ENCODE data around the gene OLFML2A. TPM values are rescaled to one million over a fixed set of nuclear protein-coding genes. Genes with fewer than 3 reads are reported as not detected.

The OLFML2A gene
- total and polyA plus RNA-seq, 2 of the 13 experiments (the other 11 are each of a cell fraction or from before 2014, with no cell fraction given) = 0.01 to 0.02 TPM

DNA sequence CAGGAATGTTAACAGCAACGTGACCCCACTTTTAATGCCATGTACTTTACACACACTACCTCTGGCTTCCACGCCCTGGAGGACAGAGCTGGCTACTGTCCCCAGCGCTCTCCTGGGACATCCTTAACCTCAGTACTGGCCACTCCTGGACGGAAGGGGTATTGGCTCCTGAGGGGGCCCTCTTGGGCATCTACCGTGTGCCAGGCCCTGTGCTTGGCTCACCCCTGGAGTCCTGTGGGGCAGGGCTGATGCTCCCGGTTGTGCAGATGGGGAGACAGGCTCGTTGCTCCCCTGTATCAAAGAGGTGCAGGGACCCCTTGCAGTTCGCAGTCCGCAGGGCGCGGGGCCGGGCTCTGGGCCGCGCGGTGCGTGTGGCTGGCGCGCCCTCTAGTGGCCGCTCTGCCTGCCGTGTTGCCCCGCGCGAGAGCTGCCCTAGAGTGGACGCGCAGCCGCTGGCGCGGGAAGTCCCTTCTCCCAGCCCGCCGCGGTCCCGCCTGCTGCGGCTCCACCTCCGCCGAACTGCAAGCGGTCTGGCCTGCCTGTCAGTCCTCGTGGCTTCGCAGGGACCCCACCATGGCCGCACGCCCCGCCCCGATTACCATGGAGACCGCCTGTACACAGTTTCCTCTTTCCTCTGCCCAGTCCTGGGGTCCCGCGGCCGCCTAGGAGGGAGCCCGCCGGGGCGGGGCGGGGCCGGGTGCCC is 76.0 kb downstream of the OLFML2A start, which contains the start of gene WDR38 (continued):
- TF ChIP-seq, protein P1, sequence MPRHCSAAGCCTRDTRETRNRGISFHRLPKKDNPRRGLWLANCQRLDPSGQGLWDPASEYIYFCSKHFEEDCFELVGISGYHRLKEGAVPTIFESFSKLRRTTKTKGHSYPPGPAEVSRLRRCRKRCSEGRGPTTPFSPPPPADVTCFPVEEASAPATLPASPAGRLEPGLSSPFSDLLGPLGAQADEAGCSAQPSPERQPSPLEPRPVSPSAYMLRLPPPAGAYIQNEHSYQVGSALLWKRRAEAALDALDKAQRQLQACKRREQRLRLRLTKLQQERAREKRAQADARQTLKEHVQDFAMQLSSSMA (CRISPR knock-in tag; IDR thresholded peaks at IDR 0.05) = 0 out of 2 replicates have a peak, but pooled peaks have one; percentile 26
- TF ChIP-seq ATF7-NPFF (CRISPR knock-in tag; IDR thresholded peaks at IDR 0.05; ENCODE audit: low read depth) (peak; percentile 64; the same call in 1 of the 2 replicates), ZNF790 (CRISPR knock-in tag; IDR thresholded peaks at IDR 0.05; ENCODE audit: borderline replicate concordance) (0 out of 2 replicates have a peak, but pooled peaks have one; percentile 38), ZMYM4 (CRISPR knock-in tag; IDR thresholded peaks at IDR 0.05) (peak; percentile 52; the same call in 1 of the 2 replicates), KAT8 (CRISPR knock-in tag; IDR thresholded peaks at IDR 0.05) (peak; percentile 43; the same call in 1 of the 2 replicates), FOXO1 (CRISPR knock-in tag; IDR thresholded peaks at IDR 0.05) (peak; percentile 60; the same call in 1 of the 2 replicates), MIER3 (CRISPR knock-in tag; IDR thresholded peaks at IDR 0.05; ENCODE audit: borderline replicate concordance) (0 out of 2 replicates have a peak, but pooled peaks have one; percentile 38), MYC (CRISPR knock-in tag; IDR thresholded peaks at IDR 0.05; ENCODE audit: borderline replicate concordance) (peak; percentile 65; the same call in 1 of the 2 replicates), ZNF274 (CRISPR knock-in tag; IDR thresholded peaks at IDR 0.05) (0 out of 2 replicates have a peak, but pooled peaks have one; percentile 14), PHF8 (CRISPR knock-in tag; IDR thresholded peaks at IDR 0.05) (0 out of 2 replicates have a peak, but pooled peaks have one; percentile 41), RNF2 (conservative IDR thresholded peaks at IDR 0.05; ENCODE audit: low read depth) (0 out of 2 replicates have a peak, but pooled peaks have one; percentile 59), ZFX (CRISPR knock-in tag; IDR thresholded peaks at IDR 0.05; ENCODE audit: low read depth) (peak; percentile 65; the same call in 1 of the 2 replicates), REXO4 (CRISPR knock-in tag; IDR thresholded peaks at IDR 0.05; ENCODE audit: borderline replicate concordance) (no peak), TEAD3 (CRISPR knock-in tag; optimal IDR thresholded peaks at IDR 0.05; ENCODE audit: borderline replicate concordance) (peak; percentile 45), ZNF841 (CRISPR knock-in tag; IDR thresholded peaks at IDR 0.05; ENCODE audit: borderline replicate concordance) (no peak), ZNF619 (CRISPR knock-in tag; IDR thresholded peaks at IDR 0.05) (peak; percentile 55; the same call in 1 of the 2 replicates)
- TF ChIP-seq, protein P2, sequence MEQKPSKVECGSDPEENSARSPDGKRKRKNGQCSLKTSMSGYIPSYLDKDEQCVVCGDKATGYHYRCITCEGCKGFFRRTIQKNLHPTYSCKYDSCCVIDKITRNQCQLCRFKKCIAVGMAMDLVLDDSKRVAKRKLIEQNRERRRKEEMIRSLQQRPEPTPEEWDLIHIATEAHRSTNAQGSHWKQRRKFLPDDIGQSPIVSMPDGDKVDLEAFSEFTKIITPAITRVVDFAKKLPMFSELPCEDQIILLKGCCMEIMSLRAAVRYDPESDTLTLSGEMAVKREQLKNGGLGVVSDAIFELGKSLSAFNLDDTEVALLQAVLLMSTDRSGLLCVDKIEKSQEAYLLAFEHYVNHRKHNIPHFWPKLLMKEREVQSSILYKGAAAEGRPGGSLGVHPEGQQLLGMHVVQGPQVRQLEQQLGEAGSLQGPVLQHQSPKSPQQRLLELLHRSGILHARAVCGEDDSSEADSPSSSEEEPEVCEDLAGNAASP (CRISPR knock-in tag; IDR thresholded peaks at IDR 0.05; ENCODE audit: borderline replicate concordance) = no peak
- TF ChIP-seq, protein P3, sequence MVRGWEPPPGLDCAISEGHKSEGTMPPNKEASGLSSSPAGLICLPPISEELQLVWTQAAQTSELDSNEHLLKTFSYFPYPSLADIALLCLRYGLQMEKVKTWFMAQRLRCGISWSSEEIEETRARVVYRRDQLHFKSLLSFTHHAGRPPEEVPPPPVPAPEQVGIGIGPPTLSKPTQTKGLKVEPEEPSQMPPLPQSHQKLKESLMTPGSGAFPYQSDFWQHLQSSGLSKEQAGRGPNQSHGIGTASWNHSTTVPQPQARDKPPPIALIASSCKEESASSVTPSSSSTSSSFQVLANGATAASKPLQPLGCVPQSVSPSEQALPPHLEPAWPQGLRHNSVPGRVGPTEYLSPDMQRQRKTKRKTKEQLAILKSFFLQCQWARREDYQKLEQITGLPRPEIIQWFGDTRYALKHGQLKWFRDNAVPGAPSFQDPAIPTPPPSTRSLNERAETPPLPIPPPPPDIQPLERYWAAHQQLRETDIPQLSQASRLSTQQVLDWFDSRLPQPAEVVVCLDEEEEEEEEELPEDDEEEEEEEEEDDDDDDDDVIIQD (CRISPR knock-in tag; IDR thresholded peaks at IDR 0.05; ENCODE audit: low read depth) = no peak
- TF ChIP-seq, protein P4, sequence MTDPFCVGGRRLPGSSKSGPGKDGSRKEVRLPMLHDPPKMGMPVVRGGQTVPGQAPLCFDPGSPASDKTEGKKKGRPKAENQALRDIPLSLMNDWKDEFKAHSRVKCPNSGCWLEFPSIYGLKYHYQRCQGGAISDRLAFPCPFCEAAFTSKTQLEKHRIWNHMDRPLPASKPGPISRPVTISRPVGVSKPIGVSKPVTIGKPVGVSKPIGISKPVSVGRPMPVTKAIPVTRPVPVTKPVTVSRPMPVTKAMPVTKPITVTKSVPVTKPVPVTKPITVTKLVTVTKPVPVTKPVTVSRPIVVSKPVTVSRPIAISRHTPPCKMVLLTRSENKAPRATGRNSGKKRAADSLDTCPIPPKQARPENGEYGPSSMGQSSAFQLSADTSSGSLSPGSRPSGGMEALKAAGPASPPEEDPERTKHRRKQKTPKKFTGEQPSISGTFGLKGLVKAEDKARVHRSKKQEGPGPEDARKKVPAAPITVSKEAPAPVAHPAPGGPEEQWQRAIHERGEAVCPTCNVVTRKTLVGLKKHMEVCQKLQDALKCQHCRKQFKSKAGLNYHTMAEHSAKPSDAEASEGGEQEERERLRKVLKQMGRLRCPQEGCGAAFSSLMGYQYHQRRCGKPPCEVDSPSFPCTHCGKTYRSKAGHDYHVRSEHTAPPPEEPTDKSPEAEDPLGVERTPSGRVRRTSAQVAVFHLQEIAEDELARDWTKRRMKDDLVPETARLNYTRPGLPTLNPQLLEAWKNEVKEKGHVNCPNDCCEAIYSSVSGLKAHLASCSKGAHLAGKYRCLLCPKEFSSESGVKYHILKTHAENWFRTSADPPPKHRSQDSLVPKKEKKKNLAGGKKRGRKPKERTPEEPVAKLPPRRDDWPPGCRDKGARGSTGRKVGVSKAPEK (CRISPR knock-in tag; IDR thresholded peaks at IDR 0.05; ENCODE audit: borderline replicate concordance) = no peak
- TF ChIP-seq, protein P5, sequence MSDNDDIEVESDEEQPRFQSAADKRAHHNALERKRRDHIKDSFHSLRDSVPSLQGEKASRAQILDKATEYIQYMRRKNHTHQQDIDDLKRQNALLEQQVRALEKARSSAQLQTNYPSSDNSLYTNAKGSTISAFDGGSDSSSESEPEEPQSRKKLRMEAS (IDR thresholded peaks at IDR 0.05) = peak; percentile 74
- TF ChIP-seq, protein P6, sequence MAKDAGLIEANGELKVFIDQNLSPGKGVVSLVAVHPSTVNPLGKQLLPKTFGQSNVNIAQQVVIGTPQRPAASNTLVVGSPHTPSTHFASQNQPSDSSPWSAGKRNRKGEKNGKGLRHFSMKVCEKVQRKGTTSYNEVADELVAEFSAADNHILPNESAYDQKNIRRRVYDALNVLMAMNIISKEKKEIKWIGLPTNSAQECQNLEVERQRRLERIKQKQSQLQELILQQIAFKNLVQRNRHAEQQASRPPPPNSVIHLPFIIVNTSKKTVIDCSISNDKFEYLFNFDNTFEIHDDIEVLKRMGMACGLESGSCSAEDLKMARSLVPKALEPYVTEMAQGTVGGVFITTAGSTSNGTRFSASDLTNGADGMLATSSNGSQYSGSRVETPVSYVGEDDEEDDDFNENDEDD (CRISPR knock-in tag; IDR thresholded peaks at IDR 0.05; ENCODE audit: borderline replicate concordance) = peak; percentile 29; the same call in 1 of the 2 replicates

Data from HepG2 (cell line).